OCI-LY3 (cell line): ENCODE measurements around the gene NCBP3.

Experiments
- H2AFZ ChIP-seq: fragments of 200-600, 300-600 bp; shearing (Covaris generic); 2 replicates; pipeline ENCODE4 v1.6.0; 2014; ENCODE audit warnings: antibody characterized with exemption, low read depth, low read length
- H3K27ac ChIP-seq: fragments of 200-600, 300-600 bp; sonication (generic); 2 replicates; pipeline ENCODE4 v1.5.1; 2014; ENCODE audit warnings: mild to moderate bottlenecking, low read length, moderate library complexity, mixed read lengths
- H3K27me3 ChIP-seq: fragments of 200-600, 300-600 bp; sonication (generic); 2 replicates; pipeline ENCODE4 v1.6.1; 2014; ENCODE audit warnings: low read depth, low read length, mixed read lengths
- H3K36me3 ChIP-seq: fragments of 200-600, 300-600 bp; sonication (generic); replicated peaks from 2 replicates; pipeline ENCODE3; 2014; ENCODE audit warnings: low read depth, low read length, mixed read lengths
- H3K4me1 ChIP-seq: fragments of 300-600, 200-600 bp; sonication (generic); 2 replicates; pipeline ENCODE4 v1.6.1; 2014; ENCODE audit warnings: low read length, mixed read lengths
- H3K4me2 ChIP-seq: fragments of 200-600, 300-600 bp; sonication (generic); 2 replicates; pipeline ENCODE4 v1.6.1; 2014; ENCODE audit warnings: low read length, mixed read lengths
- H3K4me3 ChIP-seq: fragments of 300-600, 200-600 bp; sonication (generic); 2 replicates; pipeline ENCODE4 v1.5.1; 2014; ENCODE audit warnings: antibody characterized with exemption, mild to moderate bottlenecking, low read length, moderate library complexity
- H3K79me2 ChIP-seq: fragments of 300-600, 200-600 bp; shearing (Covaris generic); 2 replicates; pipeline ENCODE4 v1.6.1; 2014; ENCODE audit warnings: mild to moderate bottlenecking, low read length, mixed read lengths
- H3K9ac ChIP-seq: fragments of 300-600, 200-600 bp; shearing (Covaris generic); 2 replicates; pipeline ENCODE4 v1.6.0; 2014; ENCODE audit warnings: mild to moderate bottlenecking, low read length, moderate library complexity
- H3K9me3 ChIP-seq: fragments of 200-600, 300-600 bp; shearing (Covaris generic); 2 replicates; pipeline ENCODE4 v1.6.1; 2014; ENCODE audit warnings: low read length, mixed read lengths; ENCODE audit not compliant: insufficient read depth
- H4K20me1 ChIP-seq: fragments of 200-600, 300-600 bp; sonication (generic); 2 replicates; pipeline ENCODE4 v1.6.1; 2016; ENCODE audit warnings: low read length, mixed read lengths; ENCODE audit not compliant: insufficient read depth
- EZH2phosphoT487 ChIP-seq: fragments of 200-600 bp; shearing (Covaris generic); IDR thresholded peaks from 2 replicates; pipeline ENCODE4 v1.6.1; 2018; ENCODE audit warnings: antibody characterized with exemption, mixed run types, low read depth
- TF ChIP-seq, protein P1 (sequence below): fragments of 200-600, 300-600 bp; sonication (generic); IDR thresholded peaks from 2 replicates; pipeline ENCODE4 v1.5.1; 2014; ENCODE audit warnings: antibody characterized with exemption, low read length, low read depth

NCBP3 gene

DNA sequence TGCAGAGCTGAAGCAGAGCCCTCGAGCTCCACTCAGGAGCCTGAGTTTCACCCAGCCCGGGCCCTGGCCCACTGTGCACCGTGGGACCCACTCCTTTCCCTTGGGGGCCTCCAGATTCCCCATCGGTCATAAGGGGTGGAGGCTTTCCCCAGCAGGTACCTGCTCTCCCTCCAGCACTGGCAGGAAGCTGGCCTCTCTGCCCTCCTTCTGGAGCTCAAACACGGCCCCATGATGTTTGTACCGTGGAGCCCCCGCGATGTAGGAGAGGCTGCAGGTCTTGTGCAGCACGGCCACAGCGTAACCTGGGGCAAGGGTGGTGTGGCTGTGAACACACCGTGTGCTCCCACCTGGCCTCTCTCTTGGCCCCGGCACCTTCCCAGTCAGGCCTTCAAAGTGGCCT lies 92.4 kb downstream of the NCBP3 start:
- H3K27ac ChIP-seq = no peak overlapping the region
- H2AFZ ChIP-seq = no peak overlapping the region
- no peak overlapping the region for H3K4me3 ChIP-seq
- TF ChIP-seq, protein P1, sequence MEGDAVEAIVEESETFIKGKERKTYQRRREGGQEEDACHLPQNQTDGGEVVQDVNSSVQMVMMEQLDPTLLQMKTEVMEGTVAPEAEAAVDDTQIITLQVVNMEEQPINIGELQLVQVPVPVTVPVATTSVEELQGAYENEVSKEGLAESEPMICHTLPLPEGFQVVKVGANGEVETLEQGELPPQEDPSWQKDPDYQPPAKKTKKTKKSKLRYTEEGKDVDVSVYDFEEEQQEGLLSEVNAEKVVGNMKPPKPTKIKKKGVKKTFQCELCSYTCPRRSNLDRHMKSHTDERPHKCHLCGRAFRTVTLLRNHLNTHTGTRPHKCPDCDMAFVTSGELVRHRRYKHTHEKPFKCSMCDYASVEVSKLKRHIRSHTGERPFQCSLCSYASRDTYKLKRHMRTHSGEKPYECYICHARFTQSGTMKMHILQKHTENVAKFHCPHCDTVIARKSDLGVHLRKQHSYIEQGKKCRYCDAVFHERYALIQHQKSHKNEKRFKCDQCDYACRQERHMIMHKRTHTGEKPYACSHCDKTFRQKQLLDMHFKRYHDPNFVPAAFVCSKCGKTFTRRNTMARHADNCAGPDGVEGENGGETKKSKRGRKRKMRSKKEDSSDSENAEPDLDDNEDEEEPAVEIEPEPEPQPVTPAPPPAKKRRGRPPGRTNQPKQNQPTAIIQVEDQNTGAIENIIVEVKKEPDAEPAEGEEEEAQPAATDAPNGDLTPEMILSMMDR = no peak
- TF ChIP-seq EZH2phosphoT487 = no peak
- no peaks in the 10 kb centered on the region for H3K79me2 ChIP-seq
- no peaks in the 10 kb centered on the region for H3K9me3 ChIP-seq
- H3K36me3 ChIP-seq = no peaks in the 10 kb centered on the region
- H3K4me2 ChIP-seq = no peak overlapping the region
- no peaks in the 10 kb centered on the region for H3K4me1 ChIP-seq
- no peak overlapping the region for H3K9ac ChIP-seq
- no peaks in the 10 kb centered on the region for H4K20me1 ChIP-seq
- H3K27me3 ChIP-seq = no peaks in the 10 kb centered on the region
